ENCODE data around the gene LECT2.

DNA sequence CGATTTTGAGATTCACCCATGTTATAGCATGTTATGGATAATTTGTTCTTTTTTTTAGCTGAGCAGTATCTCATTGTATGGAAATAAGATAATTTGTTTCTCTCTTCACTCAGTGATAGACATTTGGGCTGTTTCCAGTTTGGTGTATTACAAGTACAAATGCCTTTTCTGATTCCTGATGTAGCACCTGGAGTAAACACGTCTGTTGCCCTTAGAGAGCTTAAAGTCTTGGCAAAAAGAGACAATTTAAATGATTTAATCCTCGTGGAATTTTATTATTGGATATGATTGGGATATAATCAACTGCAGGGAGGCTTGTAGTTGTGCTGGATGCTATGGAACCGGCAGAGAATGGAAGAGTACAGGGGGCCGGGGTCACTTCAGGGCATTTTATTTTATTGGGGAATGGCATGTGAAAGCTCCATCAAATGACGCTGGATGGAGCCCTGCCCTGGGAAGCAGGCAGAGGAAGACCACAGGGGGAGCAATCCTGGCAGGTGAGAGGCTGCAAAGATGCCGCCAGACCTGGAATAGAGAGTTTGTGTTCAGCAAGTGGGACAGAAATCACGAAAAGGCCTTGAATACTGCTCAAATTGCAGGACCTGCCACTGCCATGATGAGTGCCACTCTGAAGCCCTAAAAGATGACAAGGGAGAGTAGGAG is 43.0 kb upstream of the LECT2 start:
- TF ChIP-seq, protein P1, sequence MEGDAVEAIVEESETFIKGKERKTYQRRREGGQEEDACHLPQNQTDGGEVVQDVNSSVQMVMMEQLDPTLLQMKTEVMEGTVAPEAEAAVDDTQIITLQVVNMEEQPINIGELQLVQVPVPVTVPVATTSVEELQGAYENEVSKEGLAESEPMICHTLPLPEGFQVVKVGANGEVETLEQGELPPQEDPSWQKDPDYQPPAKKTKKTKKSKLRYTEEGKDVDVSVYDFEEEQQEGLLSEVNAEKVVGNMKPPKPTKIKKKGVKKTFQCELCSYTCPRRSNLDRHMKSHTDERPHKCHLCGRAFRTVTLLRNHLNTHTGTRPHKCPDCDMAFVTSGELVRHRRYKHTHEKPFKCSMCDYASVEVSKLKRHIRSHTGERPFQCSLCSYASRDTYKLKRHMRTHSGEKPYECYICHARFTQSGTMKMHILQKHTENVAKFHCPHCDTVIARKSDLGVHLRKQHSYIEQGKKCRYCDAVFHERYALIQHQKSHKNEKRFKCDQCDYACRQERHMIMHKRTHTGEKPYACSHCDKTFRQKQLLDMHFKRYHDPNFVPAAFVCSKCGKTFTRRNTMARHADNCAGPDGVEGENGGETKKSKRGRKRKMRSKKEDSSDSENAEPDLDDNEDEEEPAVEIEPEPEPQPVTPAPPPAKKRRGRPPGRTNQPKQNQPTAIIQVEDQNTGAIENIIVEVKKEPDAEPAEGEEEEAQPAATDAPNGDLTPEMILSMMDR (IDR thresholded peaks at IDR 0.05 in 2 of 3, conservative IDR thresholded peaks at IDR 0.05 in 1 of 3; ENCODE audit: control insufficient read depth in 2 of 3, extremely low read depth in 1 of 3, insufficient read depth in 1 of 3, low read depth in 3 of 3, low read length in 3 of 3): no peak
- no peak for TF ChIP-seq EP300 (IDR thresholded peaks at IDR 0.05; ENCODE audit: borderline replicate concordance in 1 of 2, control insufficient read depth in 1 of 2, low read depth in 2 of 2, low read length in 2 of 2)
- TF ChIP-seq RBBP5 (conservative IDR thresholded peaks at IDR 0.05): no peak
- no peak for TF ChIP-seq SMARCA5 (IDR thresholded peaks at IDR 0.05)
